Dendritic cell treated with granulocyte-macrophage colony-stimulating factor and Interleukin-4, amounts not matched to agents 40 ng/mL and 50 ng/mL, for 4 days (primary cell): ENCODE data around the gene BRD3OS.

Experiments
- H3K27ac Mint-ChIP-seq: one replicate; pipeline ENCODE4 v1.8.0; 2022; ENCODE audit warnings: mild to moderate bottlenecking, mixed read lengths
- H3K27me3 Mint-ChIP-seq: one replicate; pipeline ENCODE4 v1.8.0; 2022; ENCODE audit warnings: mild to moderate bottlenecking, mixed read lengths
- H3K36me3 Mint-ChIP-seq: one replicate; pipeline ENCODE4 v1.8.0; 2022; ENCODE audit warnings: low read depth, mixed read lengths
- H3K4me1 Mint-ChIP-seq: one replicate; pipeline ENCODE4 v1.8.0; 2022; ENCODE audit warnings: low read depth, mixed read lengths
- H3K4me3 Mint-ChIP-seq: one replicate; pipeline ENCODE4 v1.8.0; 2022; ENCODE audit warnings: mild to moderate bottlenecking, moderate library complexity, mixed read lengths
- H3K9me3 Mint-ChIP-seq: one replicate; pipeline ENCODE4 v1.8.0; 2022; ENCODE audit warnings: mixed read lengths
- intact Hi-C: fragments of 100-400 bp; cut with micrococcal nuclease; formaldehyde crosslinking; loops from one replicate; pipeline ENCODE4 v1.15.0; 2022

The BRD3OS gene

GRCh38 chr9:134060546-134060945, 35.3 kb downstream of the BRD3OS start:
- Mint-ChIP-seq H3K27me3 (peaks cover 23% of the 10 kb centered on the region), H3K9me3 (no peaks in the 10 kb centered on the region), H3K27ac (peak overlapping the region; percentile 61), H3K4me1 (peaks cover 96% of the 10 kb centered on the region), H3K36me3 (peaks cover 39% of the 10 kb centered on the region), H3K4me3 (peak overlapping the region; percentile 14)
- intact Hi-C loops = no loop called here

GRCh38 chr9:134061019-134061687, 35.9 kb downstream of the BRD3OS start:
- peaks cover 39% of the 10 kb centered on the region for H3K36me3 Mint-ChIP-seq
- peaks cover 96% of the 10 kb centered on the region for H3K4me1 Mint-ChIP-seq
- peak overlapping the region; percentile 61 for H3K27ac Mint-ChIP-seq
- no peak overlapping the region for H3K4me3 Mint-ChIP-seq
- intact Hi-C loops = no loop called here
- no peaks in the 10 kb centered on the region for H3K9me3 Mint-ChIP-seq
- H3K27me3 Mint-ChIP-seq = peaks cover 23% of the 10 kb centered on the region

GRCh38 chr9:134061688-134062371, 36.5 kb downstream of the BRD3OS start:
- Mint-ChIP-seq H3K9me3 (no peaks in the 10 kb centered on the region), H3K27me3 (peaks cover 23% of the 10 kb centered on the region), H3K4me1 (peaks cover 96% of the 10 kb centered on the region), H3K4me3 (no peak overlapping the region), H3K27ac (peak overlapping the region; percentile 61), H3K36me3 (peaks cover 34% of the 10 kb centered on the region)
- intact Hi-C loops = no loop called here

- Mint-ChIP-seq H3K4me1 (peaks cover 91% of the 10 kb centered on the region), H3K36me3 (peaks cover 27% of the 10 kb centered on the region), H3K4me3 (no peak overlapping the region), H3K27ac (peak overlapping the region; percentile 55), H3K9me3 (no peaks in the 10 kb centered on the region), H3K27me3 (peaks cover 18% of the 10 kb centered on the region)
- intact Hi-C loops = no loop called here
These were observed 37.3 kb downstream of the BRD3OS start for GRCh38 chr9:134062461-134063087.

GRCh38 chr9:134063088-134063570, 37.8 kb downstream of the BRD3OS start:
- peaks cover 26% of the 10 kb centered on the region for H3K36me3 Mint-ChIP-seq
- peaks cover 85% of the 10 kb centered on the region for H3K4me1 Mint-ChIP-seq
- H3K9me3 Mint-ChIP-seq = no peaks in the 10 kb centered on the region
- intact Hi-C loops = no loop called here
- no peak overlapping the region for H3K4me3 Mint-ChIP-seq
- H3K27me3 Mint-ChIP-seq = peaks cover 18% of the 10 kb centered on the region
- H3K27ac Mint-ChIP-seq = peak overlapping the region; percentile 55

GRCh38 chr9:134063571-134064450, 38.5 kb downstream of the BRD3OS start:
- Mint-ChIP-seq H3K27me3 (peaks cover 12% of the 10 kb centered on the region), H3K4me1 (peaks cover 78% of the 10 kb centered on the region), H3K9me3 (no peaks in the 10 kb centered on the region), H3K4me3 (no peak overlapping the region), H3K36me3 (peaks cover 19% of the 10 kb centered on the region), H3K27ac (peak overlapping the region; percentile 15)
- intact Hi-C loops = no loop called here

GRCh38 chr9:134064711-134065110, 39.4 kb downstream of the BRD3OS start:
- Mint-ChIP-seq H3K4me3 (no peak overlapping the region), H3K27me3 (peaks cover 15% of the 10 kb centered on the region), H3K4me1 (peaks cover 69% of the 10 kb centered on the region), H3K9me3 (no peaks in the 10 kb centered on the region), H3K27ac (no peak overlapping the region), H3K36me3 (peaks cover 15% of the 10 kb centered on the region)
- intact Hi-C loops = no loop called here

- Mint-ChIP-seq H3K4me3 (peak overlapping the region; percentile 81), H3K36me3 (peaks cover 15% of the 10 kb centered on the region), H3K27ac (peak overlapping the region; percentile 74), H3K4me1 (peaks cover 58% of the 10 kb centered on the region), H3K27me3 (peaks cover 24% of the 10 kb centered on the region), H3K9me3 (no peaks in the 10 kb centered on the region)
- intact Hi-C loops = no loop called here
These were observed 40.5 kb downstream of the BRD3OS start for GRCh38 chr9:134065612-134066419.

- H3K36me3 Mint-ChIP-seq = peaks cover 15% of the 10 kb centered on the region
- peaks cover 51% of the 10 kb centered on the region for H3K4me1 Mint-ChIP-seq
- intact Hi-C loops = no loop called here
- H3K4me3 Mint-ChIP-seq = peak overlapping the region; percentile 81
- H3K27me3 Mint-ChIP-seq = peaks cover 28% of the 10 kb centered on the region
- H3K27ac Mint-ChIP-seq = peak overlapping the region; percentile 74
- no peaks in the 10 kb centered on the region for H3K9me3 Mint-ChIP-seq
These were observed 41.2 kb downstream of the BRD3OS start for GRCh38 chr9:134066526-134066912.

- Mint-ChIP-seq H3K4me3 (peak overlapping the region; percentile 81), H3K27ac (peak overlapping the region; percentile 74), H3K4me1 (peaks cover 45% of the 10 kb centered on the region), H3K27me3 (peaks cover 28% of the 10 kb centered on the region), H3K9me3 (no peaks in the 10 kb centered on the region), H3K36me3 (peaks cover 15% of the 10 kb centered on the region)
- intact Hi-C loops = no loop called here
These were observed 41.9 kb downstream of the BRD3OS start for GRCh38 chr9:134066913-134067851.

GRCh38 chr9:134067904-134068743, 42.8 kb downstream of the BRD3OS start, which contains the start of gene BRD3:
Gene BRD3 (minus strand): TSS chr9:134068026. CDS start chr9:134053477, 14,549 bp downstream.
- intact Hi-C loops = loop anchor here (2.0 kb wide), 1 partner anchor 43 kb away; the partner anchor contains the start of gene BRD3OS
- Mint-ChIP-seq H3K27ac (peak within 1 kb of the TSS; percentile 83), H3K36me3 (peaks cover 7% of the 10 kb centered on the region), H3K9me3 (no peaks in the 10 kb centered on the region), H3K4me3 (peak within 1 kb of the TSS; percentile 81), H3K4me1 (peaks cover 35% of the 10 kb centered on the region), H3K27me3 (peaks cover 21% of the 10 kb centered on the region)
